ENCODE results near the gene POLE4. TPM values are rescaled to one million over a fixed set of nuclear protein-coding genes. Genes with fewer than 3 reads are reported as not detected.
A peak's percentile ranks its signal among the peaks of the same experiment; 100 is the strongest.

The POLE4 gene
- total and polyA plus RNA-seq, 8 donors, result 40.5 to 78.0 (median 45.7) TPM

DNA sequence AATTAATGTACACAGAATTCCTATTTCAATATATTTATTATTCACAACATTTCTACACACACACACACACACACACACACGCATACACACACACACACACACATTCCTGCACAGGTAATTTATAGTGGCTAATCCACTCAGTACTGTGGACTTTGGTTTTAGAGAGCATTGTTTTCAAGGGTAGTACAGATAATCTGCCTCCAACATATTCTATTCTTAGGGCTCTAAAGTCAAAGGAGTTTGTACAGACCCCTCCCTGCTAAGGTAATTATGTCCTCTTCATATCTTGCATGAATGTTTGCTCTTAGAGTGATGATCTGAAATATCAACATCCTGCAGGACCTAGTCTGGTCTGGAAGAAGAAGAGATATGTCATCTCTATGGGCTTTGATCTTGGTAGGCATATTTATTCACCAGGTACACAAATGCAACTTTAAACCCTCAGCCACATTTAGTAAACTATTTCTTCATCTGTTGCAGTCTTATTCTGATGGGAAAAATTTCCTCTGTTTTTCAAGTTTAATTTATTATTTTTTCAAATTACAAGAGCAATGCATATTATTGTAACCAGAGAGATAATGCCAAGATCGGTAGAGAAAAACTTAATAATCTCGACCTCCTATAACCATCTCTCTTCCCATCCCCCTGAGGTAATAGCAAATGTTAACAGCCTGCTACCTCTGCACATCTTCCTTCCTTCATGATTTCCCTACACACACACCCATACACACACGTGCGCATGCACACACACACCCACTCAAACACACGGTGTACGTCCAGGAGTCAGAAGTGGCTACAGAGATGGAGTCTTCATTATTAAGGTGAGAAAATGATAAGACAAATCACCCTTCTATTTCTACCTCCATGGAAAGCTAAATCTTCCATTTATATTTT lies 18.3 kb upstream of the POLE4 start:
- TF ChIP-seq, protein P1, sequence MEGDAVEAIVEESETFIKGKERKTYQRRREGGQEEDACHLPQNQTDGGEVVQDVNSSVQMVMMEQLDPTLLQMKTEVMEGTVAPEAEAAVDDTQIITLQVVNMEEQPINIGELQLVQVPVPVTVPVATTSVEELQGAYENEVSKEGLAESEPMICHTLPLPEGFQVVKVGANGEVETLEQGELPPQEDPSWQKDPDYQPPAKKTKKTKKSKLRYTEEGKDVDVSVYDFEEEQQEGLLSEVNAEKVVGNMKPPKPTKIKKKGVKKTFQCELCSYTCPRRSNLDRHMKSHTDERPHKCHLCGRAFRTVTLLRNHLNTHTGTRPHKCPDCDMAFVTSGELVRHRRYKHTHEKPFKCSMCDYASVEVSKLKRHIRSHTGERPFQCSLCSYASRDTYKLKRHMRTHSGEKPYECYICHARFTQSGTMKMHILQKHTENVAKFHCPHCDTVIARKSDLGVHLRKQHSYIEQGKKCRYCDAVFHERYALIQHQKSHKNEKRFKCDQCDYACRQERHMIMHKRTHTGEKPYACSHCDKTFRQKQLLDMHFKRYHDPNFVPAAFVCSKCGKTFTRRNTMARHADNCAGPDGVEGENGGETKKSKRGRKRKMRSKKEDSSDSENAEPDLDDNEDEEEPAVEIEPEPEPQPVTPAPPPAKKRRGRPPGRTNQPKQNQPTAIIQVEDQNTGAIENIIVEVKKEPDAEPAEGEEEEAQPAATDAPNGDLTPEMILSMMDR (IDR thresholded peaks at IDR 0.05), result no peak
- H3K27me3 ChIP-seq, result no peaks in the 10 kb centered on the region
- H3K36me3 ChIP-seq, result no peaks in the 10 kb centered on the region
- no peaks in the 10 kb centered on the region for H3K4me1 ChIP-seq
- ATAC-seq (no peak), DNase-seq (no peak)
- H3K9me3 ChIP-seq, result no peaks in the 10 kb centered on the region
- H3K27ac ChIP-seq, result no peak overlapping the region
- no peak overlapping the region for H3K4me3 ChIP-seq
- intact Hi-C loops (cut with DNase I), result no loop called here

GRCh38 chr2:74941284-74941683 lies 17.2 kb upstream of the POLE4 start:
- Histone ChIP-seq H3K4me3 (no peak overlapping the region), H3K9me3 (no peaks in the 10 kb centered on the region), H3K4me1 (no peaks in the 10 kb centered on the region), H3K27ac (no peak overlapping the region), H3K36me3 (no peaks in the 10 kb centered on the region), H3K27me3 (no peaks in the 10 kb centered on the region)
- no peak for DNase-seq
- TF ChIP-seq, protein P1 (IDR thresholded peaks at IDR 0.05), result no peak
- intact Hi-C loops (cut with DNase I), result no loop called here
- ATAC-seq, result no peak

DNA sequence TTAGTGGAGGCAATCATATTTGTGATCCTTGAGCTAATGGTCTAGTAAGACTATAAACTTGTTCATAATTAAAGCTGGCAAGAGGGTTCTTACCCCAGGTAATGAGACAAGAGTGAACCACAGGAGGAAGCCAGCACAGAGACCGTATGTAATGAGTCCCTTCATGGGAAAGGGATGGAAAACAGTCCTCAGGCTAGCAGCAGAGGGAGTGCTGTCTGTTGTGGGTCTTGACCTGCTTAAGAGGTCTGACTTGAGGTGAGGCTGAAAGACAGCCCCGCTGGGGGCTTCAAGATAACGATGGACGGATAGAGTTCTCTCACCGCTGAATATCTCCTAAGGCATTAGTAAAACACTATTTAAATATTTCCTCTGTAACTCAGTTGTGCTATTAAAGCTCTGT lies 16.2 kb upstream of the POLE4 start:
- TF ChIP-seq, protein P1 (IDR thresholded peaks at IDR 0.05), result no peak
- ATAC-seq, result no peak
- no peaks in the 10 kb centered on the region for H3K4me1 ChIP-seq
- intact Hi-C loops (cut with DNase I), result no loop called here
- H3K9me3 ChIP-seq, result no peaks in the 10 kb centered on the region
- no peaks in the 10 kb centered on the region for H3K27me3 ChIP-seq
- no peak overlapping the region for H3K27ac ChIP-seq
- DNase-seq, result no peak
- no peaks in the 10 kb centered on the region for H3K36me3 ChIP-seq
- H3K4me3 ChIP-seq, result no peak overlapping the region

DNA sequence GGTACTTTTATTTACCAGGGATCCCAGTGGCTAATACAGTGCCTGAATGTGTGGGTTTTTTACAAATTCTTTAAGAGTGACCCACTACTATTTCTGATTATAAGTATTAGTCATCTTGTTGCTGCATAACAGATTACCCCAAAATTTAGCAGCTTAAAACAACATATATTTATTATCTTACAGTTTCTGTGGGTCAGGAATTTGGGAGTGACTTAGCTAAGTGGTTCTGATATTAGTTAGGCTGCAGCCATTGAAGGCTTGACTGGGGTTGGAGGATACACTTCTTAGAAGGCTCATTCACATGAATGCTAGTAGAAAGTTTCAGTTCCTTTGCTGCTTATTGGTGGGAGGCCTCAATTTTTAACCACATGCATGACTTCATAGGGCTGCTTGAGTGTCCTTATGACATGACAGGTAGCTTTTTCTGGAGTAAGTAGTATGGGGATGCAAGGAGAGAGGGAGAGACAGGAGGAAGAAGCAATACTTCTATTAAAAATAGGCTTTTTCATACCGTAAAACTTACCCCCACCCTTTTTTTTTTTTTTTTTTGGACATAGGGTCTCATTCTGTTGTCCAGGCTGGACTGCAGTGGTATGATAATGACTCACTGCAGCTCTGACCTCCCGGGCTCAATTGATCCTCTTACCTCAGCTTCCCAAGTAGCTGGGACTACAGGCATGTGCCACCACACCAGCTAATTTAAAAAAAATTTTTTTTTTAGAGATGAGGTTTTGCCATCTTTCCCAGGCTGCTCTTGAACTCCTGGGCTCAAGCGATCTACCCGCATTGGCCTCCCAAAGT lies 13.3 kb upstream of the POLE4 start:
- Histone ChIP-seq H3K9me3 (no peaks in the 10 kb centered on the region), H3K36me3 (no peaks in the 10 kb centered on the region), H3K27me3 (no peaks in the 10 kb centered on the region), H3K4me3 (no peak overlapping the region), H3K4me1 (no peaks in the 10 kb centered on the region), H3K27ac (no peak overlapping the region)
- DNase-seq (no peak), ATAC-seq (no peak)
- intact Hi-C loops (cut with DNase I), result no loop called here
- TF ChIP-seq, protein P1 (IDR thresholded peaks at IDR 0.05), result no peak

GRCh38 chr2:74945788-74946331 lies 12.6 kb upstream of the POLE4 start:
- no peak overlapping the region for H3K4me3 ChIP-seq
- ATAC-seq, result peak; percentile 21
- TF ChIP-seq, protein P1 (IDR thresholded peaks at IDR 0.05), result no peak
- DNase-seq, result no peak
- intact Hi-C loops (cut with DNase I), result no loop called here
- H3K36me3 ChIP-seq, result no peaks in the 10 kb centered on the region
- no peak overlapping the region for H3K27ac ChIP-seq
- no peaks in the 10 kb centered on the region for H3K4me1 ChIP-seq
- no peaks in the 10 kb centered on the region for H3K27me3 ChIP-seq
- no peaks in the 10 kb centered on the region for H3K9me3 ChIP-seq
